Psoas muscle (tissue), 8 donors: ENCODE results near the gene ANKRD42. TPM values are rescaled to one million over a fixed set of nuclear protein-coding genes. Genes with fewer than 3 reads are reported as not detected.

ENCODE experiments used
- ATAC-seq, 4 donors: fragments of 200-7000 bp; cut with Tn5 transposase; one replicate each; pipeline ENCODE4 v1.9.1; 2020; ENCODE audit warnings: moderate library complexity in 3 of 4, mild to moderate bottlenecking in 2 of 4
- DNase-seq, 2 donors: peaks; one replicate each; pipeline ENCODE4 v3.0.0-alpha.2; 2020
- H3K27ac ChIP-seq: fragments of 200-600 bp; one replicate; pipeline ENCODE4 v1.8.0; 2022
- H3K27me3 ChIP-seq, 3 donors: fragments of 200-600 bp in 1 of 3; one replicate each; pipeline versions ENCODE4 v1.6.1 to v1.8.0; 2013 to 2022; ENCODE audit warnings: low read length in 2 of 3, mild to moderate bottlenecking in 2 of 3, moderate library complexity in 1 of 3; ENCODE audit not compliant: insufficient read depth in 3 of 3
- H3K36me3 ChIP-seq, 2 donors: fragments of 200-600 bp in 1 of 2; one replicate each; pipeline versions ENCODE4 v1.6.1 to v1.8.0; 2013 to 2022; ENCODE audit warnings: low read depth in 1 of 2, mild to moderate bottlenecking in 1 of 2, moderate library complexity in 1 of 2; ENCODE audit not compliant: insufficient read depth in 1 of 2
- H3K4me1 ChIP-seq: fragments of 200-600 bp; one replicate; pipeline ENCODE4 v1.8.0; 2022
- H3K4me3 ChIP-seq: fragments of 200-600 bp; one replicate; pipeline ENCODE4 v1.8.0; 2022; ENCODE audit warnings: mild to moderate bottlenecking
- H3K9me3 ChIP-seq: fragments of 200-600 bp; one replicate; pipeline ENCODE4 v1.8.0; 2022
- WGBS, 3 donors: extraction: QIAGEN DNeasy Blood & Tissue Kit; methylation state at CpG; one replicate each; pipeline versions ENCODE4 v1.1.6 to v1.1.7; 2013; 5-methylcytosine and 5-hydroxymethylcytosine counted together
- intact Hi-C, 2 donors: fragments of 100-400 bp; cut with DNase I; formaldehyde crosslinking; loops; one replicate each; pipeline versions ENCODE4 v1.11.0 to v1.14.2; 2022
- polyA plus RNA-seq, 3 donors: library from polyadenylated mRNA; stranded (reverse); fragments of 200-250 nt; gene quantifications; one replicate each; pipeline ENCODE4 v1.2.3, GENCODE V29; 2013
- total RNA-seq, 4 donors: library from RNA; stranded (reverse); fragmentation: NEBNext Ultra II Directional in 2 of 4; extraction: Animal tissue kit (Norgen Biotek cat#: 25700) in 2 of 4; gene quantifications; one replicate each; pipeline versions ENCODE4 v1.2.1 to v1.2.4, GENCODE V29; 2021 to 2023
- TF ChIP-seq, protein P1 (sequence below): fragments of 200-600 bp; IDR thresholded peaks from one replicate; pipeline ENCODE4 v1.8.0; 2022; ENCODE audit warnings: antibody characterized with exemption
- donor health status: healthy with polysubstance abuse.
- donor health status: DM: no; HTN: no; CAD: no; lungs with moderate emphysema.
- donor health status: Bipolar disorder and iron deficiency.
- donor health status: healthy.
- donor health status: DM: yes; HTN: yes; CAD: no.
- donor health status: DM: no; HTN: no; CAD: no.
- donor health status: DM: no; HTN: no; CAD: no.
- donor health status: DM: yes; HTN: yes; CAD: no.

Gene ANKRD42
- total and polyA plus RNA-seq, 7 donors, result 1.6 to 9.1 (median 3.7) TPM

DNA sequence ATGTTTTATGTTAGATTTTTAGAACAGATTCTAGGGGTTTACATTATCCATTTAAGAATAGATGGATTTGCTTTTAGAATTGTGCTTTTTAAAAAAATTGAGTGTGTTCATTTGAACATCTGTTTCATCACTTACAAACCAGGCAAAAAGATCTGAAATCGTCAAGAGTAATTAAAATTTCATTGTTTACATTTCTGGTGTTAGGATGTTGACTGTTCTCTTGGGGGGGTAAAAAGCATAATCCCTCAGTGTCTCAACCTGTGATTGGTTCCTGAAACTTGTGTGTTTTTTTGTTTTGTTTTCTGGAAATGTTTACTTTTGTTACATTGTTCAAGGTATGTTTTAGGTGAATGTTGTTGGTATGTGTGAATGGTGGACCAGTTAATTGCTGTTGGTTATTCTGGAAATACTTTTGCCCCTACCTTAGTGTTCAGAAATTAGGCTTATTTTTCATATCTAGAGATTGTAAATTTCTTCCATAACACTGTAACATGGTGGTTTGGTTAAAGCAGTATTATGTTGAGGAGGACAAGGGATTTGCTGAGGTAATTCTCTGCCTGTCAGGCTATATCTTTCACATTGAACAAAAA is 31.8 kb upstream of the ANKRD42 start:
- no peak for DNase-seq
- intact Hi-C loops, result no loop called here
- Histone ChIP-seq H3K27me3 (no peaks in the 10 kb centered on the region), H3K27ac (peak overlapping the region; percentile 13), H3K4me3 (peak overlapping the region; percentile 94), H3K9me3 (no peaks in the 10 kb centered on the region), H3K36me3 (peaks cover 3 to 60% of the 10 kb centered on the region in 2 donors), H3K4me1 (peaks cover 41% of the 10 kb centered on the region)
- ATAC-seq, result no peak
- 30 to 34% (median 30%) methylated on average over 1 of the region's 1 CpG for WGBS, 3 donors
- TF ChIP-seq, protein P1, sequence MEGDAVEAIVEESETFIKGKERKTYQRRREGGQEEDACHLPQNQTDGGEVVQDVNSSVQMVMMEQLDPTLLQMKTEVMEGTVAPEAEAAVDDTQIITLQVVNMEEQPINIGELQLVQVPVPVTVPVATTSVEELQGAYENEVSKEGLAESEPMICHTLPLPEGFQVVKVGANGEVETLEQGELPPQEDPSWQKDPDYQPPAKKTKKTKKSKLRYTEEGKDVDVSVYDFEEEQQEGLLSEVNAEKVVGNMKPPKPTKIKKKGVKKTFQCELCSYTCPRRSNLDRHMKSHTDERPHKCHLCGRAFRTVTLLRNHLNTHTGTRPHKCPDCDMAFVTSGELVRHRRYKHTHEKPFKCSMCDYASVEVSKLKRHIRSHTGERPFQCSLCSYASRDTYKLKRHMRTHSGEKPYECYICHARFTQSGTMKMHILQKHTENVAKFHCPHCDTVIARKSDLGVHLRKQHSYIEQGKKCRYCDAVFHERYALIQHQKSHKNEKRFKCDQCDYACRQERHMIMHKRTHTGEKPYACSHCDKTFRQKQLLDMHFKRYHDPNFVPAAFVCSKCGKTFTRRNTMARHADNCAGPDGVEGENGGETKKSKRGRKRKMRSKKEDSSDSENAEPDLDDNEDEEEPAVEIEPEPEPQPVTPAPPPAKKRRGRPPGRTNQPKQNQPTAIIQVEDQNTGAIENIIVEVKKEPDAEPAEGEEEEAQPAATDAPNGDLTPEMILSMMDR, result no peak

DNA sequence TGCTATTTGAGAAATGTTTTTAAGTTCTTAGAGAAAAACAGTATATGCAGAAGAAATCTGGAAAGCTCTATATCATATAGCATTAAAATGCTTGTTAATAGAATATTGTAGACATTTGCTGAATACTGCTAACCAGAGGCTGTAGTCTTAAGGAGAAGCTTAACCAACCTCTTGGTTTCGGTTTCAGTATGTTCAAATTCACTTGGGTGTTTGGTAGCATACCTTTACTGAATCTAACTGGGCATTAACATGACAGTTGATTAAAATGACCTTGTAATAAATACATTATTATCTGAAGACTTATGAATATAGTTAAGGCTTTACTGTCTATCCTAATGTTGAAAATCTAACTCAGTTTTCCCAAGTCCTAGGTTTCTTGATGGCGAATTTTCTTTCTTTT is 31.1 kb upstream of the ANKRD42 start:
- peak overlapping the region; percentile 33 for H3K4me3 ChIP-seq
- peaks cover 41% of the 10 kb centered on the region for H3K4me1 ChIP-seq
- intact Hi-C loops, result no loop called here
- ATAC-seq (no peak), DNase-seq (no peak)
- no peaks in the 10 kb centered on the region for H3K27me3 ChIP-seq
- TF ChIP-seq, protein P1, result no peak
- WGBS, 3 donors, result 69 to 86% (median 71%) methylated on average over 2 of the region's 2 CpGs
- peaks cover 3 to 67% of the 10 kb centered on the region in 2 donors for H3K36me3 ChIP-seq
- H3K27ac ChIP-seq, result peak overlapping the region; percentile 13
- no peaks in the 10 kb centered on the region for H3K9me3 ChIP-seq

DNA sequence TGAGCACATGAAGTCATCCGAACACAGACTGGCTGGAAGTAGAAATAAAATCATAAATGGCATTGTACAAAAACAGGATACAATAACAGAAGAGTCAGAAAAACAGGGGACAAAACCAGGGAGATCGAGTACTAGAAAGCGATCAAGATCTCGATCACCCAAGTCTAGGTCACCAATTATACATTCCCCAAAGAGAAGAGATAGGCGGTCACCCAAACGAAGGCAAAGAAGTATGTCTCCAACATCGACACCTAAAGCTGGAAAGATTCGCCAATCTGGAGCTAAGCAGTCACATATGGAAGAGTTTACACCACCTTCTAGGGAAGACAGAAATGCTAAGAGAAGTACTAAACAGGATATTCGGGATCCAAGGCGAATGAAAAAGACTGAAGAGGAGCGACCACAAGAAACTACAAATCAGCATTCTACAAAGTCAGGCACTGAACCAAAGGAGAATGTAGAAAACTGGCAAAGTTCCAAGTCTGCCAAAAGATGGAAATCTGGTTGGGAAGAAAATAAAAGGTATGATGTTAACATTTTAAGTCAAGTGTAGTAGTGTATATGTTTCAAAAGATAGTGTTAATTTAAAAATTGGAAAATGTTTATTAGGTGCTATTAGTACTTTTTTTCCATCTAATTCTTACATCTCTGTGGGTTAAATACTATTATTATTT is 27.2 kb upstream of the ANKRD42 start:
- peaks cover 45% of the 10 kb centered on the region for H3K4me1 ChIP-seq
- no peak overlapping the region for H3K27ac ChIP-seq
- H3K4me3 ChIP-seq, result no peak overlapping the region
- no peaks in the 10 kb centered on the region for H3K27me3 ChIP-seq
- no peak for ATAC-seq
- H3K9me3 ChIP-seq, result no peaks in the 10 kb centered on the region
- WGBS, 3 donors, result 94 to 98% (median 97%) methylated on average over 11 of the region's 11 CpGs
- no peak for DNase-seq
- TF ChIP-seq, protein P1, result no peak
- H3K36me3 ChIP-seq, result peaks cover 9 to 83% of the 10 kb centered on the region in 2 donors
- intact Hi-C loops, result no loop called here

DNA sequence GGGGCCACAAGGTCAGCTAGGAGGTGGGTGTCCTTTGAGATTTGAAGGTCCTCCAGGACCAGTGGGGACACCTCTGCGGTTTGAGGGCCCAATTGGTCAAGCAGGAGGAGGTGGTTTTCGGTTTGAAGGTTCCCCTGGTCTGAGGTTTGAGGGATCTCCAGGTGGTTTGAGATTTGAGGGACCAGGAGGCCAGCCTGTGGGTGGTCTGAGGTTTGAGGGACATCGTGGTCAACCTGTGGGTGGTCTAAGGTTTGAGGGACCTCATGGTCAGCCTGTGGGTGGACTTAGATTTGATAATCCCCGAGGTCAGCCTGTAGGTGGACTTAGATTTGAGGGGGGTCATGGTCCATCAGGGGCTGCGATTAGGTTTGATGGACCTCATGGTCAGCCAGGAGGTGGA is 24.8 kb upstream of the ANKRD42 start:
- no peak for DNase-seq
- Histone ChIP-seq H3K36me3 (peaks cover 10 to 99% of the 10 kb centered on the region in 2 donors), H3K4me1 (peaks cover 43% of the 10 kb centered on the region), H3K9me3 (no peaks in the 10 kb centered on the region), H3K27me3 (no peaks in the 10 kb centered on the region), H3K27ac (no peak overlapping the region), H3K4me3 (no peak overlapping the region)
- intact Hi-C loops, result no loop called here
- TF ChIP-seq, protein P1, result no peak
- WGBS, 3 donors, result 97 to 99% (median 99%) methylated on average over 5 of the region's 5 CpGs
- no peak for ATAC-seq
